Measurements from ENCODE around the gene LRMDA.
A peak's percentile ranks its signal among the peaks of the same experiment; 100 is the strongest.

Gene LRMDA

DNA sequence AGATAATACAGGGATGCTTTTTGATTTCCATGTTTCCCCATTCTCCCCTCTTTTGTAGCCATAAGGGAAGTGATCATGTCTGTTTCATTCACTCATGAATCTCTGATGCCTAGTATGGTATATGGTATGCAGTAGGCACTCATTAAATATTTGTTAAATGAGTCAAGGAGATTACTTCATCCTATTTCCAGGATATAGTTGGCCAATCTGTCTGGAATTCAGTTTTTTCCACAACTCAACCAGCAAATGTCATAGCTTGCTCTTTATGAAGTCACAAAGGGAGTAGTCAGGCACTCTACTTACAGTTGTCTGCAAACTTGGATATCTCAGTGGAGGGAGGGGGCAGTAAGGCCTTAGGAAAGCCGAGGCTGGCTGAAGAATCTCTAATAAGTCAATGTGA, 853.6 kb downstream of the LRMDA start:
- H3K27ac ChIP-seq: peak overlapping the region; percentile 100
- TF ChIP-seq, protein P1, sequence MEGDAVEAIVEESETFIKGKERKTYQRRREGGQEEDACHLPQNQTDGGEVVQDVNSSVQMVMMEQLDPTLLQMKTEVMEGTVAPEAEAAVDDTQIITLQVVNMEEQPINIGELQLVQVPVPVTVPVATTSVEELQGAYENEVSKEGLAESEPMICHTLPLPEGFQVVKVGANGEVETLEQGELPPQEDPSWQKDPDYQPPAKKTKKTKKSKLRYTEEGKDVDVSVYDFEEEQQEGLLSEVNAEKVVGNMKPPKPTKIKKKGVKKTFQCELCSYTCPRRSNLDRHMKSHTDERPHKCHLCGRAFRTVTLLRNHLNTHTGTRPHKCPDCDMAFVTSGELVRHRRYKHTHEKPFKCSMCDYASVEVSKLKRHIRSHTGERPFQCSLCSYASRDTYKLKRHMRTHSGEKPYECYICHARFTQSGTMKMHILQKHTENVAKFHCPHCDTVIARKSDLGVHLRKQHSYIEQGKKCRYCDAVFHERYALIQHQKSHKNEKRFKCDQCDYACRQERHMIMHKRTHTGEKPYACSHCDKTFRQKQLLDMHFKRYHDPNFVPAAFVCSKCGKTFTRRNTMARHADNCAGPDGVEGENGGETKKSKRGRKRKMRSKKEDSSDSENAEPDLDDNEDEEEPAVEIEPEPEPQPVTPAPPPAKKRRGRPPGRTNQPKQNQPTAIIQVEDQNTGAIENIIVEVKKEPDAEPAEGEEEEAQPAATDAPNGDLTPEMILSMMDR (conservative IDR thresholded peaks at IDR 0.05): no peak

DNA sequence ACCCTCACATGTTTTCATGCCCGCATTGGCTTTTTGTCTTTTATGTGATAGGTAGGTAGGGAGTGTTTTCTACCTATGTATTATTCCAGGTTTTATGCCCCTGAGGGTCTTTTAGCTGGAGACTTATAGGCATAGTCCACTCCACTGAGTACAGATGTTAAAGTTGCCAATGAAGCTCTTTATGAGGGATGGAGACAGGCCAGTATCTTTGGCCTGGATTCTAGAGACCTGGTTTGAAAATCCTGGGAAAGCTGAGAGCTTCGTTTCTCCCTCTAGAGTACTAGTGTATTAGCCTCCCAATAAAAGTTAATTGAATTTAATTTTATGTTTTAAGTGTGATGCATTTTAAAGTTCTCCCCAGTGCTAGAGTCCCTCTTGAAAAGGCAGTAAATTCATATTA, 854.1 kb downstream of the LRMDA start:
- peak overlapping the region; percentile 100 for H3K27ac ChIP-seq
- TF ChIP-seq, protein P1 (conservative IDR thresholded peaks at IDR 0.05): no peak

DNA sequence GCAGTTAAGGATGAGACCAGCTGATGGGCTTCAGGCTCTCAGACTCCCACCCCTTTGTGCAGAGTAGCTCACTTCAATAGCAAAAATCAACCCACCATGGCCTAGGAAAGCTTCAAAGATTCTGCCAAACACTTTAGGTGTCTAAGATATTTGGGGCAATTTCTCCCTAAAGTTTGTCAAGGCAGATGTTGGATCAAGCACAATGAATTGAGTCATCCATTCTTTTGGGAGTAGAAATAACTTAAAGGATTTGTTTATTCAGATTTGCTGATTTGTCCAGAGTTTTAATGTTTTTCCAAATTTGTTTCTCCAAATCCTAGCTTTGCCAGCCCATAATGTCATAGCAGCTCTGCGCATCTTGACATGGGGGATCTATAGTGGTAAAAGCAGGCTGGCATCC, 855.1 kb downstream of the LRMDA start:
- peak overlapping the region; percentile 100; the same call in 1 of the 2 replicates for H3K27ac ChIP-seq
- TF ChIP-seq, protein P1 (conservative IDR thresholded peaks at IDR 0.05): no peak

DNA sequence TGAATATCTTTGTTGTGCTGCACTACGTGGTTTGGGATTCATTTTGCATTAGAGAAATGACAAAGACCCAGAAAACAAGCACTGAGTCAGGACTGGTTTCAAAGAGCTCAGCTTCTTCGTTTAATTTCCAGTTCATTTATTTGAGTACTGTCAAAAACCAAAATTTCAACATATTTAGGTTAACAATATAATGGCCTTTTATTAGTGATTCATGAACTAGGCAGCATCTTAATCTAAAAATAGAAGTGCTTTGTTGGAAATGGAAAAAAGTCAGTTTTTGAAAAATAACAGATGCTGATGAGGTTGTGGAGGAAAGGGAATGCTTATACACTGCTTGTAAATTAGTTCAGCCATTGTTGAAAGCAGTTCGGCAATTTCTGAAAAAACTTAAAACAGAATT, 856.4 kb downstream of the LRMDA start:
- no peak overlapping the region; the same call in 1 of the 2 replicates for H3K27ac ChIP-seq
- TF ChIP-seq, protein P1 (conservative IDR thresholded peaks at IDR 0.05): no peak

DNA sequence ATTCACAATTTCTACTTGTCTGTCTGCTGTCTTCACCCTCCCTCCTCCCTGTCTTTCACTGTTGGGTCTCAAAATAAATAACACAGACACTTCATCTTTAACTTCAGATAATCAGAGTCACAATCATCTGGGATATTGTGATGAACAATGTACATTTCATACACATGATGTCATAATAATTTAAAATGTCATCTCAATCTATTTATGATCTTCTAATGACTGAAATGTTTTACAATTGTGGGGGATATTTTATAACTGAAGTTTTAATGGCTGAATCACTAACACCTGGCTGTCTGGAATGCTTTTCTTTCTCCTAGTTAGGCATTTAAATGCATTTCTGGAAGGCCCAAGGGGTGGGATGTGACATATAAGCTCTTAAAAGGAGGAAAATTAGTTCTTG, 859.8 kb downstream of the LRMDA start:
- TF ChIP-seq, protein P1 (conservative IDR thresholded peaks at IDR 0.05): no peak

DNA sequence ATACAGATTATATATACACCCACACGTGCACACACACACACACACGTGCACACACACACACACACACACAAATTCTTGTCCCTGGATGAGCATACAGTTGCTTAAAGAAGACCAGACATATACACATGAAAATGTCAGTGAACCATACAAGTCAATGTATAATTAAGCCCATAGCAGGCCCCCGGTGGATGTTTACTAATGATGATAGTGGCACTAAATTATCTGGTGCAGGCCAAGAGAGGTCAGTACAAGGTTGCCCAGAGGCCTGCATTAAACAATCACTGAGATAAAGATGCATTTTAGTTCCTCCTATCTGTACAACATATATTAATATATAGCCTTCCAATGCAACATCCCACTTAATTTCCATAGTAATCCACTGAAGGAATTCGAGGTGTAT, 860.5 kb downstream of the LRMDA start:
- no peak overlapping the region; the same call in 1 of the 2 replicates for H3K27ac ChIP-seq
- TF ChIP-seq, protein P1 (conservative IDR thresholded peaks at IDR 0.05): no peak

More for the DNA sequence above, 859.8 kb downstream of the LRMDA start:
- H3K27ac ChIP-seq: no peak overlapping the region

DNA sequence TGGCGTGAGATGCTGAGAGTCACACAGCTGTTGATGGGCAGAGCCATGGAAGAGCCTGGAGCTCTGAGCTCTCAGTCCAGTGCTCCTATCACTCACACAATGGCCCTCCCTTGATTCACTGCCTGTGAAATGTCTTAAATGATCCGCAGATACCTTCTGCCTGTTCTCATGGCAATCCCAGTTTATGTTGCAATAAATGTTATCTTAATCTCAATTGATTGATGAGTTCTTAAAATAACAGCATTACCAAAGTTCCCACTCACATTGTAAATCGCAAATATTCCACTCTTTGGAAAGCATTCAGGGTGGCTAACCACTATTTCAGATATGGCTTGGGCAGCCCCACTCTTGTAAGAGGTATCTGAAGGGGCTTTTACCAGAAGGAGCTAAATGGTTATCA, 865.5 kb downstream of the LRMDA start:
- peak overlapping the region; percentile 97 for H3K27ac ChIP-seq
- TF ChIP-seq, protein P1 (conservative IDR thresholded peaks at IDR 0.05): no peak

Data from VCaP (cell line).